Body of pancreas (tissue), 4 donors: ENCODE data around the gene MAP3K7CL. TPM values are rescaled to one million over a fixed set of nuclear protein-coding genes. Genes with fewer than 3 reads are reported as not detected.
A peak's percentile ranks its signal among the peaks of the same experiment; 100 is the strongest.

Experiments
- ATAC-seq: fragments of 150-250 bp; one replicate; pipeline ENCODE4 v1.9.1; 2016
- DNase-seq, 4 donors: peaks; one replicate each; pipeline ENCODE4 v3.0.0-alpha.2; 2019
- H3K27ac ChIP-seq, 4 donors: fragments of 200-600 bp; sonication (generic); 1 replicate in 3 of 4; 2 replicates in 1 of 4; pipeline versions ENCODE4 v1.5.1 to v1.6.1; 2016 to 2019; ENCODE audit warnings: mild to moderate bottlenecking in 1 of 4, mixed read lengths in 1 of 4, moderate library complexity in 1 of 4
- H3K27me3 ChIP-seq, 2 donors: fragments of 200-600 bp; sonication (generic); one replicate each; pipeline ENCODE4 v1.6.0; 2016; ENCODE audit warnings: mild to moderate bottlenecking in 1 of 2
- H3K36me3 ChIP-seq, 2 donors: fragments of 200-600 bp; sonication (generic); replicated peaks in 1 of 2; 2 replicates each; pipeline ENCODE4 v1.5.1; 2016; ENCODE audit warnings: low read depth in 2 of 2; ENCODE audit not compliant: insufficient read depth in 1 of 2
- H3K4me1 ChIP-seq: fragments of 200-600 bp; sonication (generic); one replicate; pipeline ENCODE4 v1.6.0; 2016
- H3K4me3 ChIP-seq, 2 donors: fragments of 200-600 bp; sonication (generic); 1 replicate in 1 of 2; 2 replicates in 1 of 2; pipeline ENCODE4 v1.5.1; 2016 to 2019
- H3K9me3 ChIP-seq, 3 donors: fragments of 200-600 bp; sonication (generic); 1 replicate in 2 of 3; 2 replicates in 1 of 3; pipeline ENCODE4 v1.5.1; 2016
- POLR2A ChIP-seq, 3 donors: fragments of 450-650 bp; IDR thresholded peaks; one replicate each; pipeline ENCODE4 v1.6.1; 2016; ENCODE audit warnings: antibody characterized with exemption in 3 of 3, mild to moderate bottlenecking in 2 of 3
- WGBS, 2 donors: methylation state at CpG; one replicate each; pipeline ENCODE4 v1.1.5; 2017; 5-methylcytosine and 5-hydroxymethylcytosine counted together
- intact Hi-C: fragments of 100-400 bp; cut with DNase I; formaldehyde crosslinking; loops from one replicate; pipeline ENCODE4 v1.15.1; 2023
- total RNA-seq, 2 donors: library from RNA; depleted of rRNA; stranded (reverse); fragments of >200 nt; gene quantifications; one replicate each; pipeline ENCODE4 v1.1.0, GENCODE V29; 2016
- TF ChIP-seq, protein P1 (sequence below), 7 experiments: fragments of 450-650 bp in 4 of 7; fragments of 200-600 bp in 3 of 7; sonication (generic) in 3 of 7; IDR thresholded peaks; one replicate each; pipeline ENCODE4 v1.5.1; 2016 to 2019; ENCODE audit warnings: antibody characterized with exemption in 7 of 7

The MAP3K7CL gene
- total RNA-seq, 2 donors from 2014 or later, result 5.2 to 12.5 TPM

DNA sequence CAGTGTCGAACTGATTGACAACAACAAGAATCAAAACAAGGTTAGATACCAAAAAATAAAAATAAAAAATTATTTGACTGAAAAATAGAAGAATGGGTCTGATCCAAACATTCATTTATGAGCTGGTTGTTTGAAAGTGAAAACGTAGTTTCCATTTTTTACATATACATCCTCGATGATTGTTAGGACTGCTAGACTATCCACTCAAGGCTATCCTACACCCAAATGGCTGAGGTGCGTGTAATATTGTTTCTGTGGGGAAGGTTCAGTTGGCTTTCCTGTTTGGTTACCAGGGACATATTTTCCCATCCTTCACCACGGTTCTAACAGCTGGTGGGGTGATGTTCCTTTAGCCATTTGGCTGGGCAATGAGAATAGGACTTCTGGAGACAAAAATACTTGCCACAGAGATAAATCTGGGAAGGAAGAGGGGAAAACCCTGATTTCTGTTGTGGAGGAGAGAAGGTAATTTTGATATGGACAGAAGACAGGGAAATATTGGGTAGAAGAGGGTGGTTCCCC, 66.3 kb downstream of the MAP3K7CL start:
- DNase-seq (no peak), ATAC-seq (no peak)
- no peak for TF ChIP-seq POLR2A (IDR thresholded peaks at IDR 0.05)
- TF ChIP-seq, protein P1, sequence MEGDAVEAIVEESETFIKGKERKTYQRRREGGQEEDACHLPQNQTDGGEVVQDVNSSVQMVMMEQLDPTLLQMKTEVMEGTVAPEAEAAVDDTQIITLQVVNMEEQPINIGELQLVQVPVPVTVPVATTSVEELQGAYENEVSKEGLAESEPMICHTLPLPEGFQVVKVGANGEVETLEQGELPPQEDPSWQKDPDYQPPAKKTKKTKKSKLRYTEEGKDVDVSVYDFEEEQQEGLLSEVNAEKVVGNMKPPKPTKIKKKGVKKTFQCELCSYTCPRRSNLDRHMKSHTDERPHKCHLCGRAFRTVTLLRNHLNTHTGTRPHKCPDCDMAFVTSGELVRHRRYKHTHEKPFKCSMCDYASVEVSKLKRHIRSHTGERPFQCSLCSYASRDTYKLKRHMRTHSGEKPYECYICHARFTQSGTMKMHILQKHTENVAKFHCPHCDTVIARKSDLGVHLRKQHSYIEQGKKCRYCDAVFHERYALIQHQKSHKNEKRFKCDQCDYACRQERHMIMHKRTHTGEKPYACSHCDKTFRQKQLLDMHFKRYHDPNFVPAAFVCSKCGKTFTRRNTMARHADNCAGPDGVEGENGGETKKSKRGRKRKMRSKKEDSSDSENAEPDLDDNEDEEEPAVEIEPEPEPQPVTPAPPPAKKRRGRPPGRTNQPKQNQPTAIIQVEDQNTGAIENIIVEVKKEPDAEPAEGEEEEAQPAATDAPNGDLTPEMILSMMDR (IDR thresholded peaks at IDR 0.05), result no peak
- peaks cover 27% of the 10 kb centered on the region for H3K4me1 ChIP-seq
- 71 to 73% methylated on average over 5 of the region's 5 CpGs for WGBS, 2 donors
- no peak overlapping the region for H3K4me3 ChIP-seq
- H3K9me3 ChIP-seq, result peaks cover 0 to 5% (median 0%) of the 10 kb centered on the region in 3 donors
- H3K36me3 ChIP-seq, result no peaks in the 10 kb centered on the region
- peak overlapping the region in 1 of 4 donors; percentile 55 for H3K27ac ChIP-seq
- no peaks in the 10 kb centered on the region for H3K27me3 ChIP-seq
- intact Hi-C loops, result no loop called here

GRCh38 chr21:29201186-29201585, 70.7 kb downstream of the MAP3K7CL start:
- Histone ChIP-seq H3K4me1 (peaks cover 4% of the 10 kb centered on the region), H3K9me3 (peaks cover 0 to 5% (median 0%) of the 10 kb centered on the region in 3 donors), H3K4me3 (no peak overlapping the region), H3K27ac (no peak overlapping the region), H3K27me3 (no peaks in the 10 kb centered on the region), H3K36me3 (no peaks in the 10 kb centered on the region)
- no peak for TF ChIP-seq POLR2A (IDR thresholded peaks at IDR 0.05)
- TF ChIP-seq, protein P1 (IDR thresholded peaks at IDR 0.05), result no peak
- ATAC-seq, result no peak
- intact Hi-C loops, result no loop called here
- DNase-seq, result no peak

DNA sequence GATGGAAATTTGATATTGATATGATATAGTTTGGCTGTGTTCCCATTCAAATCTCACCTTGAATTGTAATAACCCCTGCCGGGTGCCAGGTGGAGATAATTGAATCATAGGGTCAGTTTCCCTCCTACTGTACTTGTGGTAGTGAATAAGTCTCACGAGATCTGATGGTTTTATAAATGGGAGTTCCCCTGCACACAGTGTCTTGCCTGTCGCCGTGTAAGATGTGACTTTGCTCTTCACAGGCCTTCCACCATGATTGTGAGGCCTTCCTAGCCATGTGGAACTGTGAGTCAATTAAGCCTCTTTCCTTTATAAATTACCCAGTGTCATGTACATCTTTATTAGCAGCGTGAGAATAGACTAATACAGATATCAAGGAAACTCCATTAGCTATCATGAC, 74.6 kb downstream of the MAP3K7CL start:
- intact Hi-C loops, result no loop called here
- no peaks in the 10 kb centered on the region for H3K4me1 ChIP-seq

GRCh38 chr21:29205988-29206387, 75.5 kb downstream of the MAP3K7CL start:
- ATAC-seq (no peak), DNase-seq (no peak)
- Histone ChIP-seq H3K36me3 (no peaks in the 10 kb centered on the region), H3K9me3 (peaks cover 0 to 2% (median 0%) of the 10 kb centered on the region in 3 donors), H3K4me3 (no peak overlapping the region), H3K27me3 (no peaks in the 10 kb centered on the region), H3K27ac (no peak overlapping the region), H3K4me1 (no peaks in the 10 kb centered on the region)
- intact Hi-C loops, result no loop called here
- 50 to 63% methylated on average over 3 of the region's 3 CpGs for WGBS, 2 donors
- TF ChIP-seq, protein P1 (IDR thresholded peaks at IDR 0.05), result no peak
- no peak for TF ChIP-seq POLR2A (IDR thresholded peaks at IDR 0.05)

More for the DNA sequence above, 74.6 kb downstream of the MAP3K7CL start:
- Histone ChIP-seq H3K9me3 (peaks cover 0 to 5% (median 0%) of the 10 kb centered on the region in 3 donors), H3K4me3 (no peak overlapping the region), H3K27ac (no peak overlapping the region), H3K27me3 (no peaks in the 10 kb centered on the region), H3K36me3 (no peaks in the 10 kb centered on the region)
- no peak for ATAC-seq
- DNase-seq, result no peak
- no peak for TF ChIP-seq POLR2A (IDR thresholded peaks at IDR 0.05)
- TF ChIP-seq, protein P1 (IDR thresholded peaks at IDR 0.05), result no peak
- 84 to 88% methylated on average over 5 of the region's 5 CpGs for WGBS, 2 donors

DNA sequence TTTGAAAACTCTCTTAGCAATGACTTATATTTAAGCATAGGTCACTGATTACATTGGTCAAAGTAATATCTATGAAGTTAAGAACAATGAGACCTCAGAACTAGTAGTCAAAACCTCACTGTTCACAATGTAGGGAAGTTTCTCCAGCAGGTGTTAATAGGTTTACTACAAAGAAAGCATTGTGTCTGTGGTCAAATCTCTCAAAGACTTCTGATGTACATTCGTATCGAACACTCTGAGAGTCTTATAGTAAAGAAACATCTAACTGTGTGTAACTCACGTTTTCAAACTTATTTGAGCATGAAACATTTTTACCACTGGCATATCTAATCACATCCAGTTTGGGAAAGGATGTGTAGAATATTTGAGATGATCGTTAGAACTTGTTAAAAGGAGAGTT, 76.0 kb downstream of the MAP3K7CL start:
- no peaks in the 10 kb centered on the region for H3K36me3 ChIP-seq
- intact Hi-C loops, result no loop called here
- H3K27me3 ChIP-seq, result no peaks in the 10 kb centered on the region
- WGBS, 2 donors, result 57 to 74% methylated on average over 4 of the region's 4 CpGs
- no peak overlapping the region for H3K27ac ChIP-seq
- H3K9me3 ChIP-seq, result no peaks in the 10 kb centered on the region
- H3K4me3 ChIP-seq, result no peak overlapping the region
- no peak for ATAC-seq
- no peak for DNase-seq
- H3K4me1 ChIP-seq, result no peaks in the 10 kb centered on the region
- TF ChIP-seq POLR2A (IDR thresholded peaks at IDR 0.05), result no peak
- TF ChIP-seq, protein P1 (IDR thresholded peaks at IDR 0.05), result no peak
